SK-N-DZ (cell line): ENCODE data around the gene C2orf42.
"Not testable (repeated sequence)": the region's sequence is repeated elsewhere in the genome, so short reads cannot be mapped to it uniquely, and the experiment has no call there.

Source experiments
- DNase-seq: peaks from one replicate; pipeline ENCODE4 v3.0.0-alpha.2; 2015; ENCODE audit warnings: low spot score

The C2orf42 gene

DNA sequence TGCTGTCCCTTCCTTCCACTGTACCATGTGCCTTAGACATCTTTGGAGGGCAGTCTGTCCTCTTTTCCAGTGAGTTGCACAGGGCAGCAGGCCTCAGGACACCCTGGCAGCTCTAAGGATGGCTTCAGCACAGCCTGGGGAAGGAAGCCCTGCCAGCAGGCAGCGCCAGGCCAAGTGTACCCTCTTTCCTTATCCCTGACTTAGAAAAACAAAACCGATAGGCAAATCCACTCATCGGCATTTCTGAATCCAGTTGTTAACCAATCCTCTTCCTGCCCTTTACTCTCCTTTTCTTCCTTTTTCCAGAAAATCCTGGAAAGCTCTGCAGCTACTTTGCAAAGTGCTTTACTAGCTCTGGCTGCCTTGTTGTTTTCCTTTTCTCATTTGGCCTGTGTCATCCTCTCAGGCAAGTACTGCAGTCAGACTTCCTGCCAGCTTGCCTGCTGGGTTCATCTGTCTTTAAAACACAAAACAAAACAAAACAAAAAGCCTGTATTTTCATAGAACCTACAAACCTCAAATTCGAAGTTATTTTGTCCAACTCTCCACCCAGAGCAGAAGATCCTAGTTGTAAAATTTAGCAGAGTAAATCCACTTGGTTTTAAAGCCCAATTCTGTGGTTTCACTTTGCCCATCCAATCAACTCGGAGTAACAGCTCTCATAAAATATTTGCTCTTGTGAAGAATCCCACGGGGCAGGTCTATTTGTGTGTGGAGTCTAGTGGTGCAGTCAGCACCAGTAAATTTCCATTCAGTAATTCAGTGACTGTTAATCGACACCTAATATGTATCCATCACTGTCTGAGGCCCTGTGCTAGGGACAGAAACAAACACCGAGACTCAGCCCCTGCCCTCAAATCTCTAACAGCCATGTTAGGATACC, 58.3 kb downstream of the C2orf42 start:
- DNase-seq: no peak

DNA sequence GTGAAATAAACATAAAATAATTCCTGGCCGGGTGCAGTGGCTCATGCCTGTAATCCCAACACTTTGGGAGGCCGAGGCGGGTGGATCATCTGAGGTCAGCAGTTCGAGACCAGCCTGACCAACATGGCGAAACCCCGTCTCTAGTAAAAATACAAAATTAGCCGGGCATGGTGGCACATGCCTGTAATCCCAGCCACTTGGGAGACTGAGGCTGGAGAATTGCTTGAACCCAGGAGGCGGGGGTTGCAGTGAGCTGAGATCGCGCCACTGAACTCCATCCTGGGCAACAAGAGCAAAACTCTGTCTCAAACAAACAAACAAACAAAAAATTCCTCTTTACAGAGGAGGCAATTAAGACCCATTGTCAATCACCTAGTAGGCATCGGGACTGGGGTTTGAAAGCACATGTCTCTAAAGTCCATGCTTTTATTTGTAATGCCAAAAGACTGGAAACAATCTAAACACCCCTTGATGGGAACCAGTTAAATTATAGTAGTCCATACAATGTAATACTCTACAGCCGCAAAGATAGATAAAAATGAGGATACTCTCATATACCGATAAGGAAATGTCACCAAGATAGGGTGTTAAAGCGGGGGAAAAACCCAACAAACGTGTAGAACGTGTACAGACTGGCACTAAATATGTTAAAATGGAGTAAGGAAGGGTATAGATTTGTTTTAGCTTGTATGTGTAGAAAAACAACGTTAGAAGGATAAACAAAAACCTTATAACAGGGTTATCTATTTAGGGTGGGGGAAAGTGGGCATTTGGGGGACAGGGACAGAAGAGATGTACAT, 59.3 kb downstream of the C2orf42 start:
- not testable (repeated sequence) for DNase-seq

DNA sequence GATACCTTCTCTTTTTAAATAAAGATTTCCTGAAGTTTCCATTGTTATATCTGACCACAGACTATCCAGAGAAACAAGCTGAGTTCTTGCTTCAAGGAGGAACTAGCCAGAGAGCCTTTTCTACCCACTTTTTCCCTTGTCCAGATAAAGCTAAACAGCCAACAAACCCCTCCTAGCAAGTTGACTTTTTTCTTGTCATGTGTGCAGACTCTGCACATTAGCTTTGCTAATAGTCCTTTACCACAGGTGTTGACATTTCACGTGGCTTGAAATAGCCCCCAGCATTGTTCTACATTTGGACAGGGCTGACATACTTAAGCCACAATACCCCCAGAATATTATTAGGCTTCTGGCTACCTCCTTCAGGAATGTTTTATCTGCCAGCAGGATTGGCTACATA, 62.8 kb downstream of the C2orf42 start:
- DNase-seq: no peak

DNA sequence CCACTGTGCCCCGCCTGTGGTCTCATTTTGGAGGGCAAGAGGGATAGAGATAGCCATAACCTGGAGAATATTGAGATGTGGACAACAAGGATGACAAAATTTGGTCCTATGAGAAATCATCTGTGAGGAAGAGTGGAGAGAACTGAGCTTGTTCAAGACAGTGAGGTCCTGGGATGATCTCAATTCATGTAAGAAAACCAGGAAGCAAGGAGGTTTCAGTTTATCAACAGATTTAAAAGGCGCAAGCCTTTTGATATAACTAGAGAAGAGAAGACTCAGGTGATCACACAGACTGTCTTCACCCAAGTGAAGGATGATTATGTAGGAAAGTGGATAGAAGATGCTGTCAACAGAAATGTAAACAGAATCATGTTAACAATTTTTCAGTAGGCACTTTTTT, 64.4 kb downstream of the C2orf42 start:
- DNase-seq: no peak

DNA sequence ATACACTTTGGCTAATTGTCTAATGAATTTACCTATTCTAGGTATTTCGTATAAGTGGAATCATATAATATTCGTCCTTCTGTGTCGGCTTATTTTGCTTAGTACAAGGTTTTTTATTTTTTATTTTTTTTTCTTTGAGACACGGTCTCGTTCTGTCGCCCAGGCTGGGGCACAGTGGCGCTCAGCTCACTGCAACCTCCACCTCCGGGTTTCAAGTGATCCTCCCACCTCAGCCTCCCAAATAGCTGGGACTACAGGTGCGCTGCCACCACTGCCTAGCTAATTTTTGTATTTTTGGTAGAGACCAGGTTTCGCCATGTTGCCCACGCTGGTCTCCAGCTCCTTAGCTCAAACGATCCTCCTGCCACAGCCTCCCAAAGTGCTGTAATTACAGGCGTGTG, 65.3 kb downstream of the C2orf42 start:
- no peak for DNase-seq

DNA sequence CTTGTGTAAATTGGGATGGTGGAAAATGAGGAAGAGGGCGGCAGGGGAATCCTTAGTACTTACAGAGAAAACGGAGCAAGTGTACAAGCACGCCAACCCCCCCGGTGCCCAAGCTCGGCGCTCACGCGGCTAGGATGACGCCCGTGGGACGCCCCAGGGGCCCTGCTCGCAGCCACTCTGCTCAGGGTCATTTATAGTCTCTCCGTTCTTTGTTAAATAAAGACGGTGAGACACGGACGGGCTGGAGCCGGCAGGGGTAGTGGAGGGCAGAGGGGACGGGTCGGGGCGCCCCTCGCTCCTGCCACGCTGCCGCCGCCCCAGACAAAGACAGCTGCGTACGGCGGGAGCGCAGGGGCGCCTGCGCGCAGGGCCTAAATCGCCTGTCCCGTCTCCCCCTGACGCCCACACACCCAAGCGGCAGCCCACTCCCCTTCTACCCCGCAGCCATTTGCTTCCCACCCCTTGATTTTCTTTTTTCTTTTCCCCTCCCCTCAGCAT, 65.8 kb downstream of the C2orf42 start:
- peak; percentile 85 for DNase-seq

DNA sequence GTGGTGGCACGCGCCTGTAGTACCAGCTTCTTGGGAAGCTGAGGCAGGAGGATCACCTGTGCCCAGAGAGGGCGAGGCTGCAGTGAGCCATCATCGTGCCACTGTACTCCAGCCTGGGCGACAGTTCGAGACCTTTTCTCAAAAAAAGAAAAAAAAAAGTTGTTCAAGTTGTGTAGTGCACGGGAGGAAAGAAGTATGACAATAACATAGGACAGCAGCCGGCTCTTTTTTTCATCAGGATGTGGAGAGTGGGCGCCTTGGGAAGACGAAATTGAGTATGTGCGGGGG, 67.0 kb downstream of the C2orf42 start:
- no peak for DNase-seq

DNA sequence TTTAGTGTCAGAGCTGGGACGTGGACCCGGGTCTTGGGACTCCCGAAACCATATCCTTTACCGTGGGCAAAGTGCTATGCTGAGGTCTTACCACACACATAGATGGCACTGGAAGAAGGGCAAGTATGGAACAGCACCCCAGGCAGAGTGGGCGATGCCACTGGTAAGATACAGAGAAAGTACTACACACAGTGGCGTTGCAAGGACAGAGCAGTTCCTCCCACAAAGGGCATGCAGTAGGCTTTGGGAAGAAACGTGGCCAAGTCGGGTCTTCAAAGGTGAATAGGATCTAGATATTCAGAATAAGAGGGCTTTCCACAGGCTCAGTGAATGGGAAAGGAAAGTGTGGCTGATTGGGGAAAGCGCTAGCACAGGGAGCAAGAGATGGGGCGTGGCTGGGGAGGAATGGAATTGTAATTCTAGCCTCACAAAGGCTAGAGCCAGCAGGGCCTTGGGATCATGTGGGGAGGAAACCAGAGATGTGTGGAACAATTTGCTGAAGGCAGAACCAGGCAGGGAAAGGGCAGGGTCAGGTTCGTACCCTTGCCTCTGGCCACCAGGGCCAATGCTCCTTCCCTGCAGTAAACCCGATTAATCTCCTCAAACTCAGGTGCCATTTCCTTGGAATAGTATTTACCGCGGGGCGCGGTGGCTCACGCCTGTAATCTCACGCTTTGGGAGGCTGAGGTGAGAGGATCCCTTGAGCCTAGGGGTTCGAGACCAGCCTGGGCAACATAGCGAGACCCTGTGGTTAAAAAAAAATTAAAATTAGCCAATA, 67.6 kb downstream of the C2orf42 start:
- no peak for DNase-seq

DNA sequence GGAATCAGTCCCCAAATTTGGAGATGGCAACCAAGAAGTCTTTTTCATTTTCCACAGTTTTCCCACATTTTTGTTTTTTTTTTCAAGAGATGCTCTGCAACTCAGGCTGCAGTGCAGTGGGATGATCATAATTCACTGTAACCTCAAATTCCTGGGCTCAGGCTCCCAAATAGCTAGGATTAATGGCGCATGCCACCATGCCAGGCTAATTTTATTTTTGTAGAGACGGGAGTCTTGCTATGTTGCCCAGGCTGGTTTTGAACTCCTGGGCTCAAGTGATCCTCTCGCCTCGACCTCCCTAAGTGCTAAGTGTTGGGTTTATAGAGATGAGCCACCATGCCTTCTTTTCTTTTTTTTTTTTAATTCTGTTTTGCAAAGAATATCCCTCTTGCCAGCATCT, 68.3 kb downstream of the C2orf42 start:
- no peak for DNase-seq

DNA sequence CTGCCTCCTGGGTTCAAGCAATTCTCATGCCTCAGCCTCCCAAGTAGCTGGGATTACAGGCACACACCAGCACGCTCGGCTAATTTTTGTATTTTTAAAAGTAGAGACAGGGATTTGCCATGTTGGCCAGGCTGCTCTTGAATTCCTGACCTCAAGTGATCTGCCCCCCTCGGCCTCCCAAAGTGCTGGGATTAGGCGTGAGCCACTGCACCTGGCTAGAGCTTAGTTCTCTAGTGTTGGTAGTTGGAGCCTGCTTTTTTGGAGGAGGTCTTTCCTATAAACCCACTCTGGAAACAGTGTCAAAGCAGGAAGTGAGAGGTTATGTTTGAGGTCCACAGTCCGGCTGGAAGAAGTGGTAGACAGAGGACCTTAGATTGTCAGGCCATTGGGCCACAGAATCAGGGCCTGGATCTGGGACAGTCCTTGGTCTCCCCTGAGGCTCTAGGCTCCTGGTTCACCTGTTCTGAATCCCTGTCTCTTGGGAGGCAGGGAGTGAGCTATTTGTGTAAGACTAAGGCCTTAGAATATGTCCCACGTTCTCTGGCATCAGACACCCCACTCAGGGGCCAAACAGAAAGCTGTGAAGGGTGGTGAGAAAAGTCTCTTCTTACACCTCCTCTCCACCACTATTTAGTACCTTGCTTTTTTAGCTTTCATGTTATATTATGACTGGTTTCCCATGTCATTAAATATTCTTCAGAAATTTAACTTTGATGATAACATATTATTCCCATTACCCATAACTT, 69.0 kb downstream of the C2orf42 start:
- no peak for DNase-seq

DNA sequence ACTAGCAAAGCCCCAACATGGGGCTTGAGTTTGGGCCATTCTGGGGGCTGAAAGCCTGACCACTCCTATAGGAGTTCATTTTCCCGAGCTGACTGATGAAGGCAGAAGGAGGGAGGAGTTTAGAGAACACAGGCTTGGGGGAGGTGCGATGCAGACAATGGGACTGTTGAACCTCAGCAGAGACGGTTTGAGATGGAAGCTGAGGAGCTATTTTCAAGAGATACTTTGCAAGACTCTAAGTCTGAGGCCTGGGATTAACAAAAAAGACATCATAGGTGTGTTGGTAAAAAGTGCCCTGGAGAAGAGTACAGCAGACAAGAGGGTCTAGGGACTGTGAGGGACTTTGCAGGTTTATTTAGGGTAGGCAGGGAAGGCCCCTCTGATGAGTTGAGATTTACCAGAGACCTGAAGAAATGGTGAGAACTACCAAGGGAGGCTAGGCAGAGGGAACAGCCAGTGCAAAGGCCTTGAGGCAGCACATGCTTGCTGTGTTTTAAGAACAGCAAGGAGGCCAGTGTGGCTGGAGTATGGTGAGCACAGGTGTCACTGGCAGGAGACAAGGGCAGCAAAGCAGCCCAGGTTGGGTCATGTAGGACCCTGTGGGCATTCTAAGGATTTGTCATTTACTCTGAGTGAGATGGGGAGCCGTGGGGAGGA, 71.9 kb downstream of the C2orf42 start:
- peak; percentile 56 for DNase-seq

DNA sequence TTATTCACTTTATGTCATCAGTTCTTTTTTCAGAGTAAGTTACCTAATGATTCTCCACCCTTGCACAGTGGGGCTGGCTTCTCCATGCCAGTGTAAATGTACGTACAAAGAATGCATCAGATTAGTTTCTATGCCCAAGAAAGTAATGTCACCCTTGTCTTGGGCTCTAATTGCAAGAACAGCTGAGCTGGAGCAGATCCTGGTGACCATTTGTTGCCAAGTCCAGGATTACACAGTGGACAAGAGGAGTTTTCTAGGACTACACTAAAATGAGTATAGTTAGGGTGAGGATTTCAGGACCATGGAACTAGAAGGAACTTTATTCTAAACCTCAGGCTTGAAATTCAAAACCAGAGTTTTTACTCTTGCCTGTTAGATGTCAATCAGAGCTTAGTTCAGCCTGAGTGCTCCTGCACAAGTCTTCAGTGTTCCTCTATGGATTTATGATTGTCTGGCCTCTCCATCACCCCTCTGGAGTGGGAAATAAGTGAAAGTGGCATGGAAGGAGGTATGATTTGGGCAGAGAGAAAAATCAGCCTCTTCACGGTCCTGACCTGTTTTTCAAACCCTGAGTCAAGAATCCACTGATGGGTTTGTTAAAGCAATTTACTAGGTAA, 73.8 kb downstream of the C2orf42 start:
- DNase-seq: no peak

DNA sequence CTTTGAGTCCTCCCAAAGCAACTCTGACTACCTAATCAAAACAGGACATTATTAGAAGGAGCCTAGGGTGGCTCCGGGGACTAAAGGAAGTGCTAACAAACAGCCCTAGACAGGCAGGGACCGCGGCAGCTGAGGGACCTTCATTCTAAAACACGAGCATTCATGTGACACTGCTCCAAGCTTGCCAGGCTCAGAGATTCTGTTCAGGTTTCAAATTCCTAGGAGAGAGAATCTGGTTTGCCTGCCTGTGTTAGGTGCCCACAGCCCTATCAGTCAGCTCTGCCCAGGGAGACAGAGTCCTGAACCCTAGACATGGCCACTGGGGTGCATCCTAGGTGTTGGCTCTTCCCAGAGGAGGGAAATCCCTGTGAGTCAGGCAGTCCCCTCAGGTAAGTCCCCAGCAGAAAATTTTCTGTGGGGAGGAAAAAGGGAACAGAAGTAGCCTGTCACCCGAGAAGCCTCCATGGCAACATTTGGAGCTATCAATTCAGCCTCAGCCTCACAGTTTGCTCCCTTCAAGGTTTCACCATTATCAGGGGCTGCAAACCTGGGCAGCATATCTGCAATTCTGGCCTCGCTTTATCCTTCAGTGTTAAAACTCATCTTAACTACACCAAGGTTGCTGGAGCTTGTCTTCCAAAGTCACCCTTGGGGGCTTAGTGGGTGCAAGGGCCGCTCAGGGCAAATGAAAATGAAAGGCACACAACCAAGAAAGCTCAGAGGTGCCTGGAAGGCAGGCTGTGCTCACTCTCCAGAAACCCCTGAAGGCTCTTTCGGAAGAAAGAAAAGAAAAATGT, 75.0 kb downstream of the C2orf42 start:
- no peak for DNase-seq

DNA sequence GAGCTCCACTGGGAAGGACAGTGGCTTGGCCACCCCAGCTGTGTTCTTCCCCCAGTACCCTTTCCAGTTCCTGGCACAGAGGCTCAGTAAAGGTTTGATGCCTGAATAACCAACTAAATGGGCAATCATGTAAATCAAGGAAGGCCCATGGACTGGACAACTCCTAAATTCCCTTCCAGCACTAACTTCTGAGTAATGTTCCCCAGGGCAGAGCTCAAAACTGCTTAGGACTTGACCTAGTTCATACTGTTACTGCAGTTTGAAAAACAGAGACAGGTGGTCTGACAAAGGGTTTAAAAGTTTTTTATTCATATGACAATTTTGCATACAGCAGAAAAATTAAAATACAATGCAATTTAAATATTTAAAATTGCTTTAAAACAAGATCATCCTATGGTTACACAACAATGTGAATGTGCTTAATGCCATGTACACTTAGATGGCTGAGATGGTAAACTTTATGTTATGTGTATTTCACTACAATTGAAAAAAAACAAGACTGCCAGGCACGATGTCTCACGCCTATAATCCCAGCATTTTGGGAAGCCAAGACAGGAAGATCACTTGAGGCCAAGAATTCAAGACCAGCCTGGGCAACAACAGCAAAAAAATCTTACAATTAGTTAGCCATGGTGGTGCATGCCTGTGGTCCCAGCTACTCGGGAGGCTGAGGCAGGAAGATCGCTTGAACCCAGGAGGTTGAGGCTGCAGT, 77.3 kb downstream of the C2orf42 start:
- no peak for DNase-seq

DNA sequence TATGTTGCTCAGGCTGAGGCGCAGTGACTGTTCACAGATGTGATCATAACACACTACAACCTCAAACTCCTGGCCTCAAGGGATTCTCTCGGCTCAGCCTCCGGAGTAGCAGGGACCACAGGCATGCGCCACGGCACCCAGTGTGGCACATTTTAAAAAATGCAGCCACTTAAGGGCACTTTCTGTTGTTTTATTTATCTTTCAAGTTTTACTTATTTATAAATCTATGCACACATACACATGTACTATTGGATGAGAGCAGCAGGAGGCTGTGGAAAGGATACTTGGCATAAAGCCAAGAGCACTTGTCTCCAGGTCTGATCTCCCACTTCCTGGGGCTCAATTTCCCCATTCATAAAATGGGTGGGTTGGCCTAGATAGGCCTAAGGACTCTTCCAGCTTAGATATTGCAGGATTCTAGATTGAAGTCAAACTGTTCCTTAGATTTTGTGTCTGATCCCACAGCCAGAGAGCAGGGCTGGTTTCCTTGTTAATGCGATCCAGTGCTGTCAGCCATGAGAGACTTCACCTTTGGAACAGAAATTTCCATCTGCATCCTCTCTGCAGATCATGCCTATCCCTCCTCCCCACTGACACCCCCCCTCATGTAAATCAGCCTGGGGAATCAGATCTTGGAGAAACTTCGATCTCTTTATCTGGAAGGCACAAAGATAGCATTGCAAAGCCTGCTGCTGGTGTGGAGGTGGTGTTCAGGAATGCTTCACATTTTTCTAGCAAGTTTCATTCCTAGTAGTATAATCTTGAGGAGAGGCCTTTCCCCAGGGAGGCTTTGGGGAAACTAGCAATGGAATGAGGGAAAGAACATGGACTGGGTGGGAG, 78.8 kb downstream of the C2orf42 start:
- DNase-seq: no peak

DNA sequence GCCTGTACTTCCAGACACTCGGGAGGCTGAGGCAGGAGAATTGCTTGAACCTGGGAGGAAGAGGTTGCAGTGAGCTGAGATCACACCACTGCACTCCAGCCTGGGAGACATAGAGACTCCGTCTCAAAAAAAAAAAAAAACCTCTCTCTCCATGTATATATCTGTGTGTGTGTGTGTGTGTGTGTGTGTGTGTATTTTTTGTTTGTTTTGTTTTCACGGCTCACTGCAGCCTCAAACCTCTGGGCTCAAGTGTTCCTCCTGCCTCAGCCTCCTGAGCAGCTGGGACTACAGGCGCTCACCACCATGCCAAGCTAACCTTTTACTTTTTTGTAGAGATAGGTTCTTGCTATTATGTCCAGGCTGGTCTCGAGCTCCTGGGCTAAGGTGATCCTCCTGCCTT, 80.4 kb downstream of the C2orf42 start:
- DNase-seq: not testable (repeated sequence)

DNA sequence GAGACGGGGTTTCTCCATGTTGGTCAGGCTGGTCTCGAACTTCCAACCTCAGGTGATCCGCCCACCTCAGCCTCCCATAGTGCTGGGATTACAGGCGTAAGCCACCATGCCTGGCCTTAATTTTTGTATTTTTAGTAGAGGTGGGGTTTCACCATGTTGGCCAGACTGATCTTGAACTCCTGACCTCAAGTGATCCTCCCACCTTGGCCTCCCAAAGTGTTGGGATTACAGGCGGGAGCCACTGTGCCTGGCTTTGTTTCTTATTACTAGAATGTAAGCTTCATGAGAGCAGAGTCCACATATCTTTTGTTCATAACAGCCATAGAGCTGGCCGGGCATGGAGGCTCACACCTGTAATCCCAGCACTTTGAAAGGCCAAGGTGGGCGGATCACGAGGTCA, 84.7 kb downstream of the C2orf42 start:
- not testable (repeated sequence) for DNase-seq
